Measurements from ENCODE around the gene MAPT. TPM values are rescaled to one million over a fixed set of nuclear protein-coding genes. Genes with fewer than 3 reads are reported as not detected.

Gene MAPT
- total RNA-seq, 4 donors from 2014 or later = 1.7 to 2.3 (median 1.8) TPM

DNA sequence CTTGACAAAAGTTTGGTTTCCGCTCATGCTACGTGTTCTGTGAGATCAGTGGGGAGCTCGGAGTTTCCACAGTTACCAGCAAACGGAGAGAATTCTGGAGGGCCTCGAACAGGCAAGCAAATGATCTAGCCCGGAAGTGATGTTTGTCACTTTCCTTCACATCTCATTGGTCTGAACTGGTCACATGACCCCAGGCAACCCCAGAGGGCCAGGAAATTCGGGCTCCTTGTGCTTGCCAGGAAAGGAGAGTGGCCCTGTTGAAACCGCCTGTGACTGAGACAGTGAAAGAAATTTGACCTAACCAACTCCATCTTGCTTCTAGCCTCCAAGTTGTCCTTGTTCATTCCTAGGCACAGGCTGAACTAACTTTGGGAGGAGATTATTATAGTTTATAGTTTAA lies 26.7 kb upstream of the MAPT start:
- Histone ChIP-seq H3K36me3 (no peaks in the 10 kb centered on the region), H3K27me3 (peaks cover 36% of the 10 kb centered on the region), H3K9me3 (no peaks in the 10 kb centered on the region), H3K27ac (no peak overlapping the region), H3K4me3 (no peak overlapping the region), H3K4me1 (no peaks in the 10 kb centered on the region)
- 40 to 61% methylated on average over 4 to 8 of the region's 8 CpGs for WGBS, 2 donors (ENCODE audit: low coverage in 1 of 2)
- DNase-seq = no peak
- in situ Hi-C loops (cut with MboI; ENCODE audit: low pct_ligation_motif_present in 1 of 4, low pct_unique_long_range_greater_than_20kb in 1 of 4, low sequenced_read_pairs in 3 of 4) = no loop called here
- TF ChIP-seq POLR2A (IDR thresholded peaks at IDR 0.05) (no peak), POLR2AphosphoS5 (IDR thresholded peaks at IDR 0.05) (no peak), EP300 (IDR thresholded peaks at IDR 0.05; ENCODE audit: low read depth) (no peak)
- TF ChIP-seq, protein P1, sequence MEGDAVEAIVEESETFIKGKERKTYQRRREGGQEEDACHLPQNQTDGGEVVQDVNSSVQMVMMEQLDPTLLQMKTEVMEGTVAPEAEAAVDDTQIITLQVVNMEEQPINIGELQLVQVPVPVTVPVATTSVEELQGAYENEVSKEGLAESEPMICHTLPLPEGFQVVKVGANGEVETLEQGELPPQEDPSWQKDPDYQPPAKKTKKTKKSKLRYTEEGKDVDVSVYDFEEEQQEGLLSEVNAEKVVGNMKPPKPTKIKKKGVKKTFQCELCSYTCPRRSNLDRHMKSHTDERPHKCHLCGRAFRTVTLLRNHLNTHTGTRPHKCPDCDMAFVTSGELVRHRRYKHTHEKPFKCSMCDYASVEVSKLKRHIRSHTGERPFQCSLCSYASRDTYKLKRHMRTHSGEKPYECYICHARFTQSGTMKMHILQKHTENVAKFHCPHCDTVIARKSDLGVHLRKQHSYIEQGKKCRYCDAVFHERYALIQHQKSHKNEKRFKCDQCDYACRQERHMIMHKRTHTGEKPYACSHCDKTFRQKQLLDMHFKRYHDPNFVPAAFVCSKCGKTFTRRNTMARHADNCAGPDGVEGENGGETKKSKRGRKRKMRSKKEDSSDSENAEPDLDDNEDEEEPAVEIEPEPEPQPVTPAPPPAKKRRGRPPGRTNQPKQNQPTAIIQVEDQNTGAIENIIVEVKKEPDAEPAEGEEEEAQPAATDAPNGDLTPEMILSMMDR (IDR thresholded peaks at IDR 0.05) = no peak
- intact Hi-C loops (cut with DNase I; ENCODE audit: low total_unique reads) = no loop called here

DNA sequence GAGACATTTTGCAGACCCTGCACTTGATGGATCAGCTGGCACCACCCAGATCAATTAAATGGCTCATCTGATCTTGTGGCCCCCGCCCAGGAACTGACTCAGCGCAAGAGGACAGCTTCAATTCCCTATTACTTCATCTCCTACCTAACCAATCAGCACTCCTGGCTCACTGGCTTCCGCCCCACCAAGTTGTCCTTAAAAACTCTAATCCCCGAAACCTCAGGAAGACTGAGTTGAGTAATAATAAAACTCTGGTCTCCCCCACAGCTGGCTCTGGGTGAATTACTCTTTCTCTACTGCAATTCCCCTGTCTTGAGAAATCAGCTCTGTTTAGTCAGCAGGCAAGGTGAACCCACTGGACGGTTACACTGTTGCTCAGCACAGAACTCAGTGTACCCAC lies 26.1 kb upstream of the MAPT start:
- in situ Hi-C loops (cut with MboI; ENCODE audit: low pct_ligation_motif_present in 1 of 4, low pct_unique_long_range_greater_than_20kb in 1 of 4, low sequenced_read_pairs in 3 of 4) = no loop called here
- no peak overlapping the region for H3K4me3 ChIP-seq
- intact Hi-C loops (cut with DNase I; ENCODE audit: low total_unique reads) = no loop called here
- DNase-seq = no peak
- H3K36me3 ChIP-seq = no peaks in the 10 kb centered on the region
- TF ChIP-seq POLR2A (IDR thresholded peaks at IDR 0.05) = no peak
- no peak for TF ChIP-seq POLR2AphosphoS5 (IDR thresholded peaks at IDR 0.05)
- H3K27me3 ChIP-seq = peaks cover 34% of the 10 kb centered on the region
- 62 to 68% methylated on average over 3 to 5 of the region's 5 CpGs for WGBS, 2 donors (ENCODE audit: low coverage in 1 of 2)
- no peaks in the 10 kb centered on the region for H3K4me1 ChIP-seq
- no peak overlapping the region for H3K27ac ChIP-seq
- no peaks in the 10 kb centered on the region for H3K9me3 ChIP-seq

DNA sequence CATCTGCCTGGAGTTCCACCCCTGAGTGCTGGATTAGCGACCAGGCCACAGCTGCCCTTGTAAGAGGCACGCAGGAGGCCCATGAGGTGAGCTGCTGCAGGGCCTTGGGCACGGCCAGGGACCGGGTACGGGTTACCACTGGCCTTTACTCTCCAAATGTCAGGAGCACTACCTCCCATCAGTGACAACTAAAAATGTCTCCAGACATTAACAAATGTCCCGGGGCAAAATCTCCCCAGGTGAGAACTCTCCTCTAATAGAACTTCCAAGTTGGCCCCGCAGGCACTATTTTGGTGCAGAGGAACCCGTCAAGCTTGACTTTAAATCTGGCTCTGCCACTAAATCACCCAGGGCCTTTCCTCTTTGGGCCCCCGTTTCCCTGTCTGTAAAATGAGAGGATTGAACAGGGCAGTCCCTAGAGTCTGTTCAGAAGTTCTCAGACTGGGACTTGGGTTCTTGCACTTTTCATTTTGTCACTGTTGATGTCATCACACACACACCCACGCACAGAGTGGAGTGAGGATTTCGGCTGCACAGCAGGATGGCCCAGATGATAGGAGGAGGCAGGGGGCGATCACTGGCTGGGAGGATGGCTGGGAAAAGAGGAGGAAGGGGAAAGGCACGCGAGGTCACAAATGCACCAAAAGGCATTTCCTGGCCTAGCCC lies 24.5 kb upstream of the MAPT start:
- Histone ChIP-seq H3K27me3 (peaks cover 24% of the 10 kb centered on the region), H3K27ac (no peak overlapping the region), H3K4me1 (no peaks in the 10 kb centered on the region), H3K4me3 (no peak overlapping the region), H3K36me3 (no peaks in the 10 kb centered on the region), H3K9me3 (no peaks in the 10 kb centered on the region)
- TF ChIP-seq EP300 (IDR thresholded peaks at IDR 0.05; ENCODE audit: low read depth) (no peak), POLR2AphosphoS5 (IDR thresholded peaks at IDR 0.05) (no peak), POLR2A (IDR thresholded peaks at IDR 0.05) (no peak)
- TF ChIP-seq, protein P1 (IDR thresholded peaks at IDR 0.05) = no peak
- 47 to 69% methylated on average over 3 to 14 of the region's 14 CpGs for WGBS, 2 donors (ENCODE audit: low coverage in 1 of 2)
- in situ Hi-C loops (cut with MboI; ENCODE audit: low pct_ligation_motif_present in 1 of 4, low pct_unique_long_range_greater_than_20kb in 1 of 4, low sequenced_read_pairs in 3 of 4) (no loop called here), intact Hi-C loops (cut with DNase I; ENCODE audit: low total_unique reads) (no loop called here)
- DNase-seq = no peak

DNA sequence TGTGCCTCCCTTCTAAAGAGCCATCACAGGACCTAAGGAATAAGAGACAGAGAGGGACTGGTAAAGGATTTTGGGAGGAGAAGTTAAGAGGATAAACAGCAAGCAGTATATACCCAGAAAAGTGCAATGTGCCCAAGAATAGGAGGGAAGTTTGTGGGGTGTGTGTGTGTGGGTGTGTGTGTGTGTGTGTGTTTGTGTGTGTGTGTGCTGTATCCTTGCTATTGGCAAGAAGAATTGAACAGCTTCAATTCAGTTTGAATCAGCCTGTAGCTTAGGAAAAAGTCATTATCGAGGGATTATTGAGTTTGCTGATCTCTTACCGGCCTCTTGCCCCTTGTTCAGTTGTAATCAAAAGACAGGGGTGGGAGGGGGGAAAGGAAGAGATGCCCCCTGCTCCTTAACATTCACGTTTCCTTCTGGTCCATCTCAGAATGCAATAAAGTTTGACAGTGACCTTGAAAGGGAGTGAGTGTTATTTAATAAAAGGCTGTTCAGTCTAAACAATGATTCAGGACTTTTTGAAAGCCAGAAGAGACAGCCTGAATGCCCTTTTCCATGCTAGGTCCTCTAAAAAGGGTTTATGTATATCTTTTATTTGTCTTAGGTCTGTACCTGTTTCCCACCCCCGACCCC lies 23.9 kb upstream of the MAPT start:
- Histone ChIP-seq H3K4me1 (no peaks in the 10 kb centered on the region), H3K36me3 (no peaks in the 10 kb centered on the region), H3K27ac (no peak overlapping the region), H3K27me3 (peaks cover 25% of the 10 kb centered on the region), H3K4me3 (no peak overlapping the region), H3K9me3 (no peaks in the 10 kb centered on the region)
- WGBS, 2 donors (ENCODE audit: low coverage in 1 of 2) = 19 to 24% methylated on average over 3 to 4 of the region's 4 CpGs
- DNase-seq = no peak
- in situ Hi-C loops (cut with MboI; ENCODE audit: low pct_ligation_motif_present in 1 of 4, low pct_unique_long_range_greater_than_20kb in 1 of 4, low sequenced_read_pairs in 3 of 4) = no loop called here
- TF ChIP-seq POLR2AphosphoS5 (IDR thresholded peaks at IDR 0.05) (no peak), EP300 (IDR thresholded peaks at IDR 0.05; ENCODE audit: low read depth) (no peak), POLR2A (IDR thresholded peaks at IDR 0.05) (no peak)
- TF ChIP-seq, protein P1 (IDR thresholded peaks at IDR 0.05) = no peak
- intact Hi-C loops (cut with DNase I; ENCODE audit: low total_unique reads) = no loop called here
